IMR-90 (cell line): ENCODE data around the gene OR6F1.

ENCODE experiments used
- POLR2A ChIP-seq: IDR thresholded peaks from 2 replicates; pipeline ENCODE4 v1.6.1; 2012; ENCODE audit warnings: mild to moderate bottlenecking, low read depth, low read length
- RAD21 ChIP-seq: IDR thresholded peaks from 2 replicates; pipeline ENCODE4 v1.6.1; 2012; ENCODE audit warnings: low read length, improper control_type of control experiment
- SMC3 ChIP-seq: fragments of 150-350 bp; IDR thresholded peaks from 2 replicates; pipeline ENCODE4 v1.6.1; 2016; ENCODE audit warnings: low read depth, mild to moderate bottlenecking, antibody characterized with exemption, low read length, moderate library complexity
- TF ChIP-seq, protein P1 (sequence below): conservative IDR thresholded peaks from 2 replicates; pipeline ENCODE4 v1.5.1; 2012; ENCODE audit warnings: mild to moderate bottlenecking, low read depth, low read length, improper control_type of control experiment
- TF ChIP-seq, protein P2 (sequence below): fragments of 150-350 bp; IDR thresholded peaks from 2 replicates; pipeline ENCODE4 v1.6.1; 2017; ENCODE audit warnings: mild to moderate bottlenecking, antibody characterized with exemption, low read length, low read depth

DNA sequence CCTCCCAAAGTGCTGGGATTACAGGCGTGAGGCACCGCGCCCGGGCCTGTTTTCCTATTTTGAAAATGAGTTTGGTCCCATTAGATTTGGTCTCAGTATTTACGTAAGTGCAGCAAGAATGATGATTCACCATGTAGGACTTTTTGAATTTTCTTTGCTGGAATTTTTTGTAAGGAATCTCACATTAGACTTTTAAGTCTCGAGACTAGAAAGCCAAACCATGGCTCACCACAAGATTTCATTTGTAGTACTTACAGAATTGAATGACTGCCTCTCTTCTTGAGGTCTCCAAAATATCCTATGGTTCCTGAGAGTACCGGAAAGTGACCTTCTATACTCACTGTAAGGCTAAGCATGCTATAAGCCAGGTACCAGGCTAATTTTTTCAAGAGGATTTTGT lies 31.2 kb upstream of the OR6F1 start:
- no peak for TF ChIP-seq SMC3
- TF ChIP-seq, protein P1, sequence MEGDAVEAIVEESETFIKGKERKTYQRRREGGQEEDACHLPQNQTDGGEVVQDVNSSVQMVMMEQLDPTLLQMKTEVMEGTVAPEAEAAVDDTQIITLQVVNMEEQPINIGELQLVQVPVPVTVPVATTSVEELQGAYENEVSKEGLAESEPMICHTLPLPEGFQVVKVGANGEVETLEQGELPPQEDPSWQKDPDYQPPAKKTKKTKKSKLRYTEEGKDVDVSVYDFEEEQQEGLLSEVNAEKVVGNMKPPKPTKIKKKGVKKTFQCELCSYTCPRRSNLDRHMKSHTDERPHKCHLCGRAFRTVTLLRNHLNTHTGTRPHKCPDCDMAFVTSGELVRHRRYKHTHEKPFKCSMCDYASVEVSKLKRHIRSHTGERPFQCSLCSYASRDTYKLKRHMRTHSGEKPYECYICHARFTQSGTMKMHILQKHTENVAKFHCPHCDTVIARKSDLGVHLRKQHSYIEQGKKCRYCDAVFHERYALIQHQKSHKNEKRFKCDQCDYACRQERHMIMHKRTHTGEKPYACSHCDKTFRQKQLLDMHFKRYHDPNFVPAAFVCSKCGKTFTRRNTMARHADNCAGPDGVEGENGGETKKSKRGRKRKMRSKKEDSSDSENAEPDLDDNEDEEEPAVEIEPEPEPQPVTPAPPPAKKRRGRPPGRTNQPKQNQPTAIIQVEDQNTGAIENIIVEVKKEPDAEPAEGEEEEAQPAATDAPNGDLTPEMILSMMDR: no peak
- no peak for TF ChIP-seq POLR2A
- TF ChIP-seq RAD21: no peak
- TF ChIP-seq, protein P2, sequence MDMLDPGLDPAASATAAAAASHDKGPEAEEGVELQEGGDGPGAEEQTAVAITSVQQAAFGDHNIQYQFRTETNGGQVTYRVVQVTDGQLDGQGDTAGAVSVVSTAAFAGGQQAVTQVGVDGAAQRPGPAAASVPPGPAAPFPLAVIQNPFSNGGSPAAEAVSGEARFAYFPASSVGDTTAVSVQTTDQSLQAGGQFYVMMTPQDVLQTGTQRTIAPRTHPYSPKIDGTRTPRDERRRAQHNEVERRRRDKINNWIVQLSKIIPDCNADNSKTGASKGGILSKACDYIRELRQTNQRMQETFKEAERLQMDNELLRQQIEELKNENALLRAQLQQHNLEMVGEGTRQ: no peak
